ENCODE results near the gene DCAF11.

DCAF11 gene

GRCh38 chr14:24162093-24162492 is 47.5 kb downstream of the DCAF11 start:
- H2AFZ ChIP-seq (ENCODE audit: low read length), result no peak overlapping the region
- H3K36me3 ChIP-seq (ENCODE audit: insufficient read depth, low read length), result peaks cover 68% of the 10 kb centered on the region
- H3K4me2 ChIP-seq (ENCODE audit: low read length), result peak overlapping the region; percentile 81
- no peaks in the 10 kb centered on the region for H4K20me1 ChIP-seq (ENCODE audit: insufficient read depth, low read length)
- peak overlapping the region; percentile 76 for H3K9ac ChIP-seq (ENCODE audit: low read length)
- H3K9me3 ChIP-seq (ENCODE audit: low read length), result no peaks in the 10 kb centered on the region
- no peaks in the 10 kb centered on the region for H3K79me2 ChIP-seq (ENCODE audit: insufficient read depth, low read length)
- peak overlapping the region; percentile 70 for H3K27ac ChIP-seq (ENCODE audit: low read depth, low read length, poor library complexity, severe bottlenecking)
- H3K4me1 ChIP-seq (ENCODE audit: insufficient read depth, low read length, severe bottlenecking), result peaks cover 17% of the 10 kb centered on the region
- TF ChIP-seq EZH2 (IDR thresholded peaks at IDR 0.05; ENCODE audit: borderline replicate concordance, low read length) (no peak), CTCF (IDR thresholded peaks at IDR 0.05; ENCODE audit: low read length) (no peak)
- H3K27me3 ChIP-seq (ENCODE audit: insufficient read depth, low read length), result no peaks in the 10 kb centered on the region
- H3F3A ChIP-seq (ENCODE audit: insufficient read depth, low read length), result no peaks in the 10 kb centered on the region
- H3K9me2 ChIP-seq (ENCODE audit: low read depth, low read length), result no peaks in the 10 kb centered on the region
- peak overlapping the region; percentile 65 for H3K4me3 ChIP-seq (ENCODE audit: low read depth, low read length, poor library complexity, severe bottlenecking)

GRCh38 chr14:24164518-24164991 is 50.0 kb downstream of the DCAF11 start:
- no peak overlapping the region for H3K4me3 ChIP-seq (ENCODE audit: low read depth, low read length, poor library complexity, severe bottlenecking)
- no peaks in the 10 kb centered on the region for H3K9me3 ChIP-seq (ENCODE audit: low read length)
- no peaks in the 10 kb centered on the region for H3K27me3 ChIP-seq (ENCODE audit: insufficient read depth, low read length)
- no peak overlapping the region for H2AFZ ChIP-seq (ENCODE audit: low read length)
- no peaks in the 10 kb centered on the region for H3K9me2 ChIP-seq (ENCODE audit: low read depth, low read length)
- no peak overlapping the region for H3K4me2 ChIP-seq (ENCODE audit: low read length)
- H3K9ac ChIP-seq (ENCODE audit: low read length), result no peak overlapping the region
- H3K4me1 ChIP-seq (ENCODE audit: insufficient read depth, low read length, severe bottlenecking), result peaks cover 17% of the 10 kb centered on the region
- H3K27ac ChIP-seq (ENCODE audit: low read depth, low read length, poor library complexity, severe bottlenecking), result no peak overlapping the region
- peaks cover 63% of the 10 kb centered on the region; the same call in 1 of the 2 replicates for H3K36me3 ChIP-seq (ENCODE audit: insufficient read depth, low read length)
- H3K79me2 ChIP-seq (ENCODE audit: insufficient read depth, low read length), result no peaks in the 10 kb centered on the region
- TF ChIP-seq CTCF (IDR thresholded peaks at IDR 0.05; ENCODE audit: low read length) (no peak), EZH2 (IDR thresholded peaks at IDR 0.05; ENCODE audit: borderline replicate concordance, low read length) (no peak)
- no peaks in the 10 kb centered on the region for H4K20me1 ChIP-seq (ENCODE audit: insufficient read depth, low read length)
- no peaks in the 10 kb centered on the region for H3F3A ChIP-seq (ENCODE audit: insufficient read depth, low read length)

- Histone ChIP-seq H3K9me2 (ENCODE audit: low read depth, low read length) (no peaks in the 10 kb centered on the region), H3K27me3 (ENCODE audit: insufficient read depth, low read length) (no peaks in the 10 kb centered on the region), H2AFZ (ENCODE audit: low read length) (no peak overlapping the region), H3K9ac (ENCODE audit: low read length) (no peak overlapping the region), H3K9me3 (ENCODE audit: low read length) (no peaks in the 10 kb centered on the region), H3K79me2 (ENCODE audit: insufficient read depth, low read length) (no peaks in the 10 kb centered on the region), H3K27ac (ENCODE audit: low read depth, low read length, poor library complexity, severe bottlenecking) (no peak overlapping the region), H4K20me1 (ENCODE audit: insufficient read depth, low read length) (no peaks in the 10 kb centered on the region), H3F3A (ENCODE audit: insufficient read depth, low read length) (no peaks in the 10 kb centered on the region), H3K4me3 (ENCODE audit: low read depth, low read length, poor library complexity, severe bottlenecking) (no peak overlapping the region), H3K36me3 (ENCODE audit: insufficient read depth, low read length) (peaks cover 56% of the 10 kb centered on the region; the same call in 1 of the 2 replicates), H3K4me2 (ENCODE audit: low read length) (no peak overlapping the region), H3K4me1 (ENCODE audit: insufficient read depth, low read length, severe bottlenecking) (peaks cover 14% of the 10 kb centered on the region)
- TF ChIP-seq EZH2 (IDR thresholded peaks at IDR 0.05; ENCODE audit: borderline replicate concordance, low read length), result no peak
- TF ChIP-seq CTCF (IDR thresholded peaks at IDR 0.05; ENCODE audit: low read length), result no peak
Measured at GRCh38 chr14:24165785-24166184, 51.2 kb downstream of the DCAF11 start.

All from OCI-LY1 (cell line).